ENCODE results near the gene RAD9B.

The RAD9B gene

GRCh38 chr12:110467847-110468213, 34.3 kb upstream of the RAD9B start:
- DNase-seq (ENCODE audit: extremely low read depth, low read depth) = no peak
- peak overlapping the region; percentile 73 for H3K4me3 ChIP-seq (replicated peaks; ENCODE audit: low read depth, low read length)
- no peak for TF ChIP-seq CTCF (IDR thresholded peaks at IDR 0.05; ENCODE audit: low read depth, low read length, missing control alignments)

GRCh38 chr12:110468214-110469048, 33.7 kb upstream of the RAD9B start, which contains the start of the genes FAM216A and GPN3:
TSS of gene FAM216A (plus strand) at chr12:110468845. CDS start at chr12:110468876, 31 bp downstream.
TSS of gene GPN3 (minus strand) at chr12:110468257. CDS start at chr12:110468203, 54 bp downstream.
- H3K4me3 ChIP-seq (replicated peaks; ENCODE audit: low read depth, low read length) = peak within 1 kb of the TSS; percentile 73
- TF ChIP-seq CTCF (IDR thresholded peaks at IDR 0.05; ENCODE audit: low read depth, low read length, missing control alignments) = no peak
- peak; percentile 96 for DNase-seq (ENCODE audit: extremely low read depth, low read depth)

GRCh38 chr12:110475426-110475825, 26.7 kb upstream of the RAD9B start:
- DNase-seq (ENCODE audit: extremely low read depth, low read depth) = no peak
- TF ChIP-seq CTCF (IDR thresholded peaks at IDR 0.05; ENCODE audit: low read depth, low read length, missing control alignments) = no peak

GRCh38 chr12:110498984-110499706, 3.0 kb upstream of the RAD9B start:
- no peak for DNase-seq (ENCODE audit: extremely low read depth, low read depth)

More at GRCh38 chr12:110475426-110475825, 26.7 kb upstream of the RAD9B start:
- H3K4me3 ChIP-seq (replicated peaks; ENCODE audit: low read depth, low read length) = no peak overlapping the region

GRCh38 chr12:110501399-110501751, 756 bp upstream of the RAD9B start:
- peak; percentile 9 for TF ChIP-seq CTCF (IDR thresholded peaks at IDR 0.05; ENCODE audit: low read depth, low read length, missing control alignments)
- DNase-seq (ENCODE audit: extremely low read depth, low read depth) = peak; percentile 12
- H3K4me3 ChIP-seq (replicated peaks; ENCODE audit: low read depth, low read length) = peak overlapping the region; percentile 89

More at GRCh38 chr12:110498984-110499706, 3.0 kb upstream of the RAD9B start:
- TF ChIP-seq CTCF (IDR thresholded peaks at IDR 0.05; ENCODE audit: low read depth, low read length, missing control alignments) = no peak
- no peak overlapping the region for H3K4me3 ChIP-seq (replicated peaks; ENCODE audit: low read depth, low read length)

GRCh38 chr12:110503432-110503831, 1.3 kb downstream of the RAD9B start:
- no peak overlapping the region for H3K4me3 ChIP-seq (replicated peaks; ENCODE audit: low read depth, low read length)
- no peak for DNase-seq (ENCODE audit: extremely low read depth, low read depth)
- no peak for TF ChIP-seq CTCF (IDR thresholded peaks at IDR 0.05; ENCODE audit: low read depth, low read length, missing control alignments)
